ENCODE results near the gene GALNT7.

The GALNT7 gene

GRCh38 chr4:173317004-173317403, 148.4 kb downstream of the GALNT7 start:
- Histone ChIP-seq H3K36me3 (ENCODE audit: insufficient read depth, low read length) (peaks cover 6% of the 10 kb centered on the region; the same call in 1 of the 2 replicates), H3K9me3 (ENCODE audit: control insufficient read depth, insufficient read depth, low read length) (no peaks in the 10 kb centered on the region), H3K9ac (ENCODE audit: low read depth, low read length) (no peak overlapping the region), H3K4me1 (ENCODE audit: insufficient read depth, low read length) (peaks cover 31% of the 10 kb centered on the region; the same call in 1 of the 2 replicates)

GRCh38 chr4:173318240-173318639, 149.6 kb downstream of the GALNT7 start:
- no peaks in the 10 kb centered on the region for H3K9me3 ChIP-seq (ENCODE audit: control insufficient read depth, insufficient read depth, low read length)
- H3K36me3 ChIP-seq (ENCODE audit: insufficient read depth, low read length), result peaks cover 9% of the 10 kb centered on the region; the same call in 1 of the 2 replicates
- H3K4me1 ChIP-seq (ENCODE audit: insufficient read depth, low read length), result peaks cover 31% of the 10 kb centered on the region; the same call in 1 of the 2 replicates
- H3K9ac ChIP-seq (ENCODE audit: low read depth, low read length), result no peak overlapping the region

GRCh38 chr4:173318648-173319211, 150.1 kb downstream of the GALNT7 start:
- Histone ChIP-seq H3K9ac (ENCODE audit: low read depth, low read length) (no peak overlapping the region), H3K4me1 (ENCODE audit: insufficient read depth, low read length) (peaks cover 31% of the 10 kb centered on the region; the same call in 1 of the 2 replicates), H3K9me3 (ENCODE audit: control insufficient read depth, insufficient read depth, low read length) (no peaks in the 10 kb centered on the region), H3K36me3 (ENCODE audit: insufficient read depth, low read length) (peaks cover 9% of the 10 kb centered on the region; the same call in 1 of the 2 replicates)

- peaks cover 12% of the 10 kb centered on the region for H3K36me3 ChIP-seq (ENCODE audit: insufficient read depth, low read length)
- no peaks in the 10 kb centered on the region for H3K9me3 ChIP-seq (ENCODE audit: control insufficient read depth, insufficient read depth, low read length)
- H3K4me1 ChIP-seq (ENCODE audit: insufficient read depth, low read length), result peaks cover 31% of the 10 kb centered on the region; the same call in 1 of the 2 replicates
- no peak overlapping the region for H3K9ac ChIP-seq (ENCODE audit: low read depth, low read length)
These were observed 151.1 kb downstream of the GALNT7 start for GRCh38 chr4:173319696-173320095.

- H3K36me3 ChIP-seq (ENCODE audit: insufficient read depth, low read length), result peaks cover 24% of the 10 kb centered on the region
- H3K9ac ChIP-seq (ENCODE audit: low read depth, low read length), result no peak overlapping the region
- H3K4me1 ChIP-seq (ENCODE audit: insufficient read depth, low read length), result 0 out of 2 replicates have a peak, but pooled peaks cover 3% of the 10 kb centered on the region
- H3K9me3 ChIP-seq (ENCODE audit: control insufficient read depth, insufficient read depth, low read length), result no peaks in the 10 kb centered on the region
These were observed 156.6 kb downstream of the GALNT7 start for GRCh38 chr4:173325007-173325736.

GRCh38 chr4:173328236-173328901, 159.8 kb downstream of the GALNT7 start:
- peaks cover 35% of the 10 kb centered on the region for H3K36me3 ChIP-seq (ENCODE audit: insufficient read depth, low read length)
- peaks cover 11% of the 10 kb centered on the region; the same call in 1 of the 2 replicates for H3K4me1 ChIP-seq (ENCODE audit: insufficient read depth, low read length)
- no peaks in the 10 kb centered on the region for H3K9me3 ChIP-seq (ENCODE audit: control insufficient read depth, insufficient read depth, low read length)
- H3K9ac ChIP-seq (ENCODE audit: low read depth, low read length), result no peak overlapping the region

GRCh38 chr4:173330590-173330989, 162.0 kb downstream of the GALNT7 start:
- Histone ChIP-seq H3K9ac (ENCODE audit: low read depth, low read length) (no peak overlapping the region), H3K4me1 (ENCODE audit: insufficient read depth, low read length) (peaks cover 8% of the 10 kb centered on the region; the same call in 1 of the 2 replicates), H3K9me3 (ENCODE audit: control insufficient read depth, insufficient read depth, low read length) (no peaks in the 10 kb centered on the region), H3K36me3 (ENCODE audit: insufficient read depth, low read length) (peaks cover 32% of the 10 kb centered on the region)

- peak overlapping the region; percentile 99; the same call in 1 of the 2 replicates for H3K9ac ChIP-seq (ENCODE audit: low read depth, low read length)
- H3K4me1 ChIP-seq (ENCODE audit: insufficient read depth, low read length), result peaks cover 8% of the 10 kb centered on the region; the same call in 1 of the 2 replicates
- H3K9me3 ChIP-seq (ENCODE audit: control insufficient read depth, insufficient read depth, low read length), result no peaks in the 10 kb centered on the region
- peaks cover 25% of the 10 kb centered on the region for H3K36me3 ChIP-seq (ENCODE audit: insufficient read depth, low read length)
These were observed 163.4 kb downstream of the GALNT7 start for GRCh38 chr4:173332021-173332487.

- Histone ChIP-seq H3K4me1 (ENCODE audit: insufficient read depth, low read length) (peaks cover 8% of the 10 kb centered on the region; the same call in 1 of the 2 replicates), H3K36me3 (ENCODE audit: insufficient read depth, low read length) (peaks cover 24% of the 10 kb centered on the region), H3K9ac (ENCODE audit: low read depth, low read length) (peak overlapping the region; percentile 99), H3K9me3 (ENCODE audit: control insufficient read depth, insufficient read depth, low read length) (no peaks in the 10 kb centered on the region)
These were observed 164.5 kb downstream of the GALNT7 start for GRCh38 chr4:173332963-173333657.

- Histone ChIP-seq H3K4me1 (ENCODE audit: insufficient read depth, low read length) (peaks cover 8% of the 10 kb centered on the region; the same call in 1 of the 2 replicates), H3K9me3 (ENCODE audit: control insufficient read depth, insufficient read depth, low read length) (no peaks in the 10 kb centered on the region), H3K36me3 (ENCODE audit: insufficient read depth, low read length) (peaks cover 19% of the 10 kb centered on the region), H3K9ac (ENCODE audit: low read depth, low read length) (peak overlapping the region; percentile 99)
These were observed 165.1 kb downstream of the GALNT7 start for GRCh38 chr4:173333658-173334084.

- Histone ChIP-seq H3K9ac (ENCODE audit: low read depth, low read length) (peak within 1 kb of the TSS; percentile 99), H3K4me1 (ENCODE audit: insufficient read depth, low read length) (peaks cover 8% of the 10 kb centered on the region; the same call in 1 of the 2 replicates), H3K36me3 (ENCODE audit: insufficient read depth, low read length) (peaks cover 18% of the 10 kb centered on the region), H3K9me3 (ENCODE audit: control insufficient read depth, insufficient read depth, low read length) (no peaks in the 10 kb centered on the region)
These were observed 165.7 kb downstream of the GALNT7 start, which contains the start of gene HMGB2 for GRCh38 chr4:173334085-173334890. Gene HMGB2 (minus strand): TSS chr4:173334358. CDS start chr4:173333649, 709 bp downstream.

- H3K4me1 ChIP-seq (ENCODE audit: insufficient read depth, low read length), result peaks cover 8% of the 10 kb centered on the region; the same call in 1 of the 2 replicates
- peak overlapping the region; percentile 71 for H3K9ac ChIP-seq (ENCODE audit: low read depth, low read length)
- no peaks in the 10 kb centered on the region for H3K9me3 ChIP-seq (ENCODE audit: control insufficient read depth, insufficient read depth, low read length)
- H3K36me3 ChIP-seq (ENCODE audit: insufficient read depth, low read length), result peaks cover 17% of the 10 kb centered on the region
These were observed 166.5 kb downstream of the GALNT7 start for GRCh38 chr4:173334891-173335752.

Data from ES-I3 (cell line).